Upper lobe of left lung (tissue), 4 donors: ENCODE data around the gene SCN5A.

ENCODE experiments used
- CTCF ChIP-seq, 6 experiments: fragments of 450-650 bp in 4 of 6; fragments of 200-600 bp in 2 of 6; sonication (generic) in 2 of 6; IDR thresholded peaks; one replicate each; pipeline ENCODE4 v1.5.1; 2016 to 2019; ENCODE audit warnings: antibody characterized with exemption in 6 of 6
- EP300 ChIP-seq, 4 donors: sonication (generic); formaldehyde crosslinking; IDR thresholded peaks; one replicate each; pipeline ENCODE4 v1.5.1; 2017; ENCODE audit warnings: antibody characterized with exemption in 4 of 4, control low read depth in 2 of 4
- POLR2A ChIP-seq, 4 donors: fragments of 450-650 bp; IDR thresholded peaks; one replicate each; pipeline ENCODE4 v1.5.1; 2016 to 2017; ENCODE audit warnings: antibody characterized with exemption in 4 of 4, mild to moderate bottlenecking in 2 of 4
- POLR2AphosphoS5 ChIP-seq, 2 donors: sonication (generic); formaldehyde crosslinking; IDR thresholded peaks; one replicate each; pipeline ENCODE4 v1.5.1; 2017; ENCODE audit warnings: antibody characterized with exemption in 2 of 2

- TF ChIP-seq POLR2A (IDR thresholded peaks at IDR 0.05) (no peak), POLR2AphosphoS5 (IDR thresholded peaks at IDR 0.05) (no peak), CTCF (IDR thresholded peaks at IDR 0.05) (no peak), EP300 (IDR thresholded peaks at IDR 0.05) (no peak)
These were observed 72.0 kb downstream of the SCN5A start for GRCh38 chr3:38577371-38578080.
